Neural cell (in vitro differentiated cells): ENCODE measurements around the gene SH3BGR. TPM values are rescaled to one million over a fixed set of nuclear protein-coding genes. Genes with fewer than 3 reads are reported as not detected.

Experiments
- H2AFZ ChIP-seq: fragments of 200-600, 300-800 bp; sonication (generic), shearing (Covaris generic); 2 replicates; pipeline ENCODE4 v1.6.0; 2014; ENCODE audit warnings: low read depth, mild to moderate bottlenecking, antibody characterized with exemption, low read length, moderate library complexity
- H3F3A ChIP-seq: fragments of 200-600 bp; shearing (Covaris generic); 2 replicates; pipeline ENCODE4 v1.6.1; 2016; ENCODE audit warnings: mild to moderate bottlenecking, moderate library complexity, mixed read lengths, antibody characterized with exemption, low read length; ENCODE audit not compliant: insufficient read depth, poor library complexity, severe bottlenecking
- H3K27ac ChIP-seq: fragments of 200-600, 300-800 bp; sonication (generic), shearing (Covaris generic); 2 replicates; pipeline ENCODE4 v1.5.1; 2014; ENCODE audit warnings: mild to moderate bottlenecking, low read length, moderate library complexity
- H3K27me3 ChIP-seq: fragments of 300-800, 200-600 bp; sonication (generic), shearing (Covaris generic); 2 replicates; pipeline ENCODE4 v1.6.0; 2014; ENCODE audit warnings: mild to moderate bottlenecking, low read depth, low read length, moderate library complexity; ENCODE audit not compliant: insufficient read depth
- H3K36me3 ChIP-seq: fragments of 300-800, 200-600 bp; sonication (generic), shearing (Covaris generic); 2 replicates; pipeline ENCODE4 v1.5.1; 2014; ENCODE audit warnings: mild to moderate bottlenecking, antibody characterized with exemption, low read length, moderate library complexity; ENCODE audit not compliant: insufficient read depth
- H3K4me2 ChIP-seq: fragments of 300-800, 200-600 bp; sonication (generic), shearing (Covaris generic); 2 replicates; pipeline ENCODE4 v1.6.0; 2014; ENCODE audit warnings: mild to moderate bottlenecking, low read length
- H3K4me3 ChIP-seq: fragments of 300-800, 200-600 bp; sonication (generic), shearing (Covaris generic); 2 replicates; pipeline ENCODE4 v1.5.1; 2014; ENCODE audit warnings: mild to moderate bottlenecking, low read length, moderate library complexity
- H3K79me2 ChIP-seq: fragments of 200-600 bp; shearing (Covaris generic); replicated peaks from 2 replicates; pipeline ENCODE4 v1.6.0; 2014; ENCODE audit warnings: mild to moderate bottlenecking, low read length, moderate library complexity; ENCODE audit not compliant: insufficient read depth
- H3K9ac ChIP-seq: fragments of 300-800, 200-600 bp; sonication (generic), shearing (Covaris generic); 2 replicates; pipeline ENCODE4 v1.6.1; 2016; ENCODE audit warnings: mild to moderate bottlenecking, low read length, mixed read lengths
- H3K9me2 ChIP-seq: fragments of 200-600 bp; shearing (Covaris generic); 2 replicates; pipeline ENCODE4 v1.6.1; 2016; ENCODE audit warnings: mild to moderate bottlenecking, low read length, mixed read lengths; ENCODE audit not compliant: insufficient read depth
- H3K9me3 ChIP-seq: fragments of 200-600, 300-800 bp; sonication (generic), shearing (Covaris generic); 2 replicates; pipeline ENCODE4 v1.6.1; 2016; ENCODE audit warnings: mild to moderate bottlenecking, mixed run types, low read length, moderate library complexity, mixed read lengths
- H4K20me1 ChIP-seq: fragments of 200-600 bp; shearing (Covaris generic); 2 replicates; pipeline ENCODE4 v1.6.1; 2016; ENCODE audit warnings: mild to moderate bottlenecking, mixed run types; ENCODE audit not compliant: insufficient read depth
- EP300 ChIP-seq: fragments of 450-650 bp; conservative IDR thresholded peaks from 2 replicates; pipeline ENCODE4 v1.6.1; 2014; ENCODE audit warnings: antibody characterized with exemption, mild to moderate bottlenecking, moderate library complexity; ENCODE audit not compliant: poor library complexity, severe bottlenecking
- EZH2 ChIP-seq: fragments of 200-600, 300-800 bp; shearing (Covaris generic), sonication (generic); IDR thresholded peaks from 2 replicates; pipeline ENCODE4 v1.6.1; 2014; ENCODE audit warnings: antibody characterized with exemption, low read length, borderline replicate concordance, mild to moderate bottlenecking; ENCODE audit not compliant: insufficient read depth, poor library complexity, severe bottlenecking
- MXI1 ChIP-seq: fragments of 450-650 bp; conservative IDR thresholded peaks from 2 replicates; pipeline ENCODE4 v1.6.1; 2014; ENCODE audit warnings: antibody characterized with exemption, mild to moderate bottlenecking; ENCODE audit not compliant: poor library complexity, severe bottlenecking
- POLR2AphosphoS5 ChIP-seq: IDR thresholded peaks from 2 replicates; pipeline ENCODE4 v1.6.1; 2012
- RAD21 ChIP-seq: fragments of 450-650 bp; conservative IDR thresholded peaks from 2 replicates; pipeline ENCODE4 v1.6.1; 2014; ENCODE audit warnings: antibody characterized with exemption, mild to moderate bottlenecking, moderate library complexity
- REST ChIP-seq: IDR thresholded peaks from 2 replicates; pipeline ENCODE4 v1.6.1; 2012; ENCODE audit warnings: borderline replicate concordance
- SMC3 ChIP-seq: fragments of 450-650 bp; conservative IDR thresholded peaks from 2 replicates; pipeline ENCODE4 v1.6.1; 2014; ENCODE audit warnings: antibody characterized with exemption, mild to moderate bottlenecking, moderate library complexity; ENCODE audit not compliant: poor library complexity
- TAF1 ChIP-seq: IDR thresholded peaks from 2 replicates; pipeline ENCODE4 v1.6.1; 2012; ENCODE audit warnings: low read depth
- polyA plus RNA-seq: library from polyadenylated mRNA; depleted of rRNA; stranded (reverse); fragments of >200 nt; gene quantifications from 2 replicates; pipeline ENCODE4 v1.2.3, GENCODE V29; 2014
- TF ChIP-seq, protein P1 (sequence below): fragments of 450-650 bp; IDR thresholded peaks from 2 replicates; pipeline ENCODE4 v1.5.1; 2014; ENCODE audit warnings: antibody characterized with exemption, mild to moderate bottlenecking, moderate library complexity; ENCODE audit not compliant: poor library complexity, severe bottlenecking

SH3BGR gene
- polyA plus RNA-seq, 1 donor from 2014 or later, result 13.8 TPM

DNA sequence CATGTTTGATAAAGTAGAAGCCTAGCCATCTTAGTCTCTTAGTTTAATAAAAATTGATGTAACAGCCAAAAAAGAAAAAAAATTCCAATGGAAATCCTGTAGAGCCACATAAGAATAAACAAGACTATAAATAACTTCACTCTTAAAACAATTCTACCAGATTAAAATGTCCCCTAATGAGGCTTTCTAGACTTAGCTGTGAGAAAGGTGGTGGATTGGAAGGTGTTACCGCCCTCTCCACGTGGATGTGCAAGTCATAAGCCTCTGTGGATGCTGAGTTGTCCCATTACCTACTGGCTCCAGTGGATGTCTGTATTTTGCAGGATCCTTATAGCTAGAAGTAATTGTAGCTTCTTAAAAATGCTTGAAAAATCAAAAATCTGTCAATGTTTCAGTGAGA lies 20.8 kb upstream of the SH3BGR start:
- Histone ChIP-seq H2AFZ (no peak overlapping the region), H3K9ac (no peak overlapping the region), H3K9me3 (no peaks in the 10 kb centered on the region), H3K9me2 (no peaks in the 10 kb centered on the region), H3K27me3 (no peaks in the 10 kb centered on the region), H3K27ac (no peak overlapping the region), H4K20me1 (no peaks in the 10 kb centered on the region), H3F3A (no peaks in the 10 kb centered on the region), H3K4me3 (no peak overlapping the region), H3K4me2 (no peak overlapping the region), H3K79me2 (no peaks in the 10 kb centered on the region), H3K36me3 (no peaks in the 10 kb centered on the region)
- TF ChIP-seq MXI1 (no peak), POLR2AphosphoS5 (no peak), RAD21 (no peak), REST (no peak), EZH2 (no peak), TAF1 (no peak), SMC3 (no peak), EP300 (no peak)
- TF ChIP-seq, protein P1, sequence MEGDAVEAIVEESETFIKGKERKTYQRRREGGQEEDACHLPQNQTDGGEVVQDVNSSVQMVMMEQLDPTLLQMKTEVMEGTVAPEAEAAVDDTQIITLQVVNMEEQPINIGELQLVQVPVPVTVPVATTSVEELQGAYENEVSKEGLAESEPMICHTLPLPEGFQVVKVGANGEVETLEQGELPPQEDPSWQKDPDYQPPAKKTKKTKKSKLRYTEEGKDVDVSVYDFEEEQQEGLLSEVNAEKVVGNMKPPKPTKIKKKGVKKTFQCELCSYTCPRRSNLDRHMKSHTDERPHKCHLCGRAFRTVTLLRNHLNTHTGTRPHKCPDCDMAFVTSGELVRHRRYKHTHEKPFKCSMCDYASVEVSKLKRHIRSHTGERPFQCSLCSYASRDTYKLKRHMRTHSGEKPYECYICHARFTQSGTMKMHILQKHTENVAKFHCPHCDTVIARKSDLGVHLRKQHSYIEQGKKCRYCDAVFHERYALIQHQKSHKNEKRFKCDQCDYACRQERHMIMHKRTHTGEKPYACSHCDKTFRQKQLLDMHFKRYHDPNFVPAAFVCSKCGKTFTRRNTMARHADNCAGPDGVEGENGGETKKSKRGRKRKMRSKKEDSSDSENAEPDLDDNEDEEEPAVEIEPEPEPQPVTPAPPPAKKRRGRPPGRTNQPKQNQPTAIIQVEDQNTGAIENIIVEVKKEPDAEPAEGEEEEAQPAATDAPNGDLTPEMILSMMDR, result no peak

DNA sequence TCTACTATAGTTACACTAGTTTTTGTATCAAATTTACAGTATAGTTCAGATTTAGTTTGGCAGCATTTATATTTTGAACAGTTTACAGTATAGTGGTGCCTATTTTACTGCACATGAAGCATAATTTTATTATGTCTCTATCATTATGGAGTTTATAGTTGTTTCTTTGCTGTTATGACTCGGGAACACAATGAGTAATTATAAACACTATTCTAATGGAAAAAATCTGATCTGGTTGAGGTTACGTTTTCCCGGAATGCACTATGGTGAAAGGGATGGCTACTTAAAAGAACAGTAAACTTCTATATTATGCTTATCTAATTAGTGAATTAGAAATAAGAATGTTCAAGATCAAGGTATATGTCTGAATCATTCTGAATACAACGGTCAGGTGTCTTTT lies 16.8 kb upstream of the SH3BGR start:
- no peaks in the 10 kb centered on the region for H3K36me3 ChIP-seq
- H3F3A ChIP-seq, result no peaks in the 10 kb centered on the region
- H3K9me2 ChIP-seq, result no peaks in the 10 kb centered on the region
- H3K79me2 ChIP-seq, result no peaks in the 10 kb centered on the region
- no peak overlapping the region for H3K4me3 ChIP-seq
- H3K9ac ChIP-seq, result no peak overlapping the region
- no peak overlapping the region for H3K4me2 ChIP-seq
- no peak for TF ChIP-seq SMC3
- no peak for TF ChIP-seq EZH2
- TF ChIP-seq, protein P1, result no peak
- no peak for TF ChIP-seq EP300
- TF ChIP-seq MXI1, result no peak
- TF ChIP-seq RAD21, result no peak
- no peak for TF ChIP-seq POLR2AphosphoS5
- no peak for TF ChIP-seq REST
- TF ChIP-seq TAF1, result no peak
- no peaks in the 10 kb centered on the region for H3K9me3 ChIP-seq
- H2AFZ ChIP-seq, result no peak overlapping the region
- no peak overlapping the region for H3K27ac ChIP-seq
- no peaks in the 10 kb centered on the region for H3K27me3 ChIP-seq
- no peaks in the 10 kb centered on the region for H4K20me1 ChIP-seq
